CD4-positive, alpha-beta T cell (primary cell): ENCODE data around the gene WDR31. TPM values are rescaled to one million over a fixed set of nuclear protein-coding genes. Genes with fewer than 3 reads are reported as not detected.

Source experiments
- ATAC-seq: fragments of 200-7000 bp; cut with Tn5 transposase; one replicate; pipeline ENCODE4 v1.10.0; 2022; ENCODE audit warnings: mild to moderate bottlenecking; ENCODE audit not compliant: poor library complexity
- CTCF ChIA-PET: fragments of 350-600 bp; sonication (Branson Sonifier 250); formaldehyde crosslinking; loops from one replicate; lab custom pipeline; 2021; ENCODE audit warnings: antibody characterized with exemption, inconsistent platforms; lab: Charles Lee
- POLR2A ChIA-PET: fragments of 350-600 bp; sonication (Branson Sonifier 250); formaldehyde crosslinking; loops from one replicate; lab custom pipeline; 2021; ENCODE audit warnings: antibody characterized with exemption, inconsistent platforms; lab: Charles Lee
- DNase-seq, 14 experiments: peaks; one replicate each; pipeline ENCODE4 v3.0.0-alpha.2; 2013 to 2020; ENCODE audit warnings: mixed read lengths in 2 of 14
- H3K27ac ChIP-seq, 2 donors: one replicate each; pipeline versions ENCODE4 v1.5.1 to v1.7.0; 2013; ENCODE audit warnings: low read length in 2 of 2, low read depth in 1 of 2, mild to moderate bottlenecking in 1 of 2
- H3K27me3 ChIP-seq, 2 experiments: 1 replicate in 1 of 2; 2 replicates in 1 of 2; pipeline versions ENCODE4 v1.6.1 to v1.7.0; 2013; ENCODE audit warnings: low read length in 2 of 2, control low read depth in 1 of 2, mild to moderate bottlenecking in 1 of 2, moderate library complexity in 1 of 2; ENCODE audit not compliant: insufficient read depth in 2 of 2, control insufficient read depth in 1 of 2
- H3K36me3 ChIP-seq: one replicate; pipeline ENCODE4 v1.6.1; 2013; ENCODE audit warnings: low read length, control low read depth; ENCODE audit not compliant: insufficient read depth
- H3K4me1 ChIP-seq: one replicate; pipeline ENCODE4 v1.6.1; 2013; ENCODE audit warnings: low read length, control low read depth; ENCODE audit not compliant: insufficient read depth
- H3K4me3 ChIP-seq: one replicate; pipeline ENCODE4 v1.5.1; 2013; ENCODE audit warnings: mild to moderate bottlenecking, low read length, moderate library complexity
- H3K9me3 ChIP-seq, 2 experiments: 1 replicate in 1 of 2; 2 replicates in 1 of 2; pipeline versions ENCODE4 v1.6.1 to v1.7.0; 2013; ENCODE audit warnings: low read length in 2 of 2, mild to moderate bottlenecking in 2 of 2, control low read depth in 1 of 2, moderate library complexity in 1 of 2; ENCODE audit not compliant: control insufficient read depth in 1 of 2, insufficient read depth in 1 of 2
- H3K27ac Mint-ChIP-seq: one replicate; pipeline ENCODE4 v1.8.0; 2020; ENCODE audit warnings: mixed read lengths
- H3K27me3 Mint-ChIP-seq: one replicate; pipeline ENCODE4 v1.8.0; 2021; ENCODE audit warnings: mixed read lengths
- H3K36me3 Mint-ChIP-seq: one replicate; pipeline ENCODE4 v1.8.0; 2021; ENCODE audit warnings: low read depth, mixed read lengths
- H3K4me1 Mint-ChIP-seq: one replicate; pipeline ENCODE4 v1.8.0; 2021; ENCODE audit warnings: low read depth, mixed read lengths
- H3K4me3 Mint-ChIP-seq: one replicate; pipeline ENCODE4 v1.8.0; 2020; ENCODE audit warnings: mild to moderate bottlenecking, mixed read lengths
- H3K9me3 Mint-ChIP-seq: one replicate; pipeline ENCODE4 v1.8.0; 2020; ENCODE audit warnings: mixed read lengths
- intact Hi-C, 2 experiments: fragments of 100-400 bp; cut with DNase I in 1 of 2; cut with micrococcal nuclease in 1 of 2; formaldehyde crosslinking; loops; one replicate each; pipeline versions ENCODE4 v1.15.1 to v1.9.0; 2023 to 2025; cut with DNase I, micrococcal nuclease
- total RNA-seq, 174 experiments: library from RNA in 2 of 174; stranded (reverse) in 2 of 174; gene quantifications; one replicate each; pipeline ENCODE4 v1.2.3 and lab custom pipeline; 2021 to 2026
- TF ChIP-seq, protein P1 (sequence below): fragments of 200-600 bp; IDR thresholded peaks from one replicate; pipeline ENCODE4 v1.8.0; 2022; ENCODE audit warnings: antibody characterized with exemption, mild to moderate bottlenecking

The WDR31 gene
- total RNA-seq, 2 experiments from 2014 or later, result 0.14 to 0.22 TPM

DNA sequence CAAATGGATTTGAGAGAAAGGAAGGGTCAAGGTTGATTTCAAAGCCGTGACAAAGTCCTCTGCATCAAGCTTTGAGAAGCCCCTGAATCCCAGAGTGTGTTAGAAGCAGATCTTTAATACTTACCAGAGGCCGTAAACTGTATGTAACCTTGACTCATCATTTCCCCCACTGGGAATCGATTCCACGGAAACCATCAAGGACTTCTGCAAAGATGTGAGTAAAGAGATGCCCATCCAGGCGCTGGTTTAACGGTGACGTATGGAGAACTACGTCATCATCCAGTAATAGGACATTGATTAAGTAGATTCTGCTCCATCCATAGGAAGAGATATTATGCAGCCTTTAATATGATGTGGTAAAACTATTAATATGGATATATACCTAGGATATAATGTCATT lies 38.5 kb downstream of the WDR31 start:
- Histone ChIP-seq H3K27me3 (no peaks in the 10 kb centered on the region), H3K9me3 (no peaks in the 10 kb centered on the region), H3K36me3 (no peaks in the 10 kb centered on the region), H3K4me1 (no peaks in the 10 kb centered on the region), H3K4me3 (no peak overlapping the region), H3K27ac (no peak overlapping the region)
- ChIA-PET CTCF (no interaction called here), POLR2A (no interaction called here)
- Mint-ChIP-seq H3K4me1 (no peaks in the 10 kb centered on the region), H3K27me3 (no peaks in the 10 kb centered on the region), H3K9me3 (no peaks in the 10 kb centered on the region), H3K27ac (no peak overlapping the region), H3K4me3 (no peak overlapping the region), H3K36me3 (no peaks in the 10 kb centered on the region)
- DNase-seq (no peak), ATAC-seq (no peak)
- intact Hi-C loops, result no loop called here
- TF ChIP-seq, protein P1, sequence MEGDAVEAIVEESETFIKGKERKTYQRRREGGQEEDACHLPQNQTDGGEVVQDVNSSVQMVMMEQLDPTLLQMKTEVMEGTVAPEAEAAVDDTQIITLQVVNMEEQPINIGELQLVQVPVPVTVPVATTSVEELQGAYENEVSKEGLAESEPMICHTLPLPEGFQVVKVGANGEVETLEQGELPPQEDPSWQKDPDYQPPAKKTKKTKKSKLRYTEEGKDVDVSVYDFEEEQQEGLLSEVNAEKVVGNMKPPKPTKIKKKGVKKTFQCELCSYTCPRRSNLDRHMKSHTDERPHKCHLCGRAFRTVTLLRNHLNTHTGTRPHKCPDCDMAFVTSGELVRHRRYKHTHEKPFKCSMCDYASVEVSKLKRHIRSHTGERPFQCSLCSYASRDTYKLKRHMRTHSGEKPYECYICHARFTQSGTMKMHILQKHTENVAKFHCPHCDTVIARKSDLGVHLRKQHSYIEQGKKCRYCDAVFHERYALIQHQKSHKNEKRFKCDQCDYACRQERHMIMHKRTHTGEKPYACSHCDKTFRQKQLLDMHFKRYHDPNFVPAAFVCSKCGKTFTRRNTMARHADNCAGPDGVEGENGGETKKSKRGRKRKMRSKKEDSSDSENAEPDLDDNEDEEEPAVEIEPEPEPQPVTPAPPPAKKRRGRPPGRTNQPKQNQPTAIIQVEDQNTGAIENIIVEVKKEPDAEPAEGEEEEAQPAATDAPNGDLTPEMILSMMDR, result no peak

DNA sequence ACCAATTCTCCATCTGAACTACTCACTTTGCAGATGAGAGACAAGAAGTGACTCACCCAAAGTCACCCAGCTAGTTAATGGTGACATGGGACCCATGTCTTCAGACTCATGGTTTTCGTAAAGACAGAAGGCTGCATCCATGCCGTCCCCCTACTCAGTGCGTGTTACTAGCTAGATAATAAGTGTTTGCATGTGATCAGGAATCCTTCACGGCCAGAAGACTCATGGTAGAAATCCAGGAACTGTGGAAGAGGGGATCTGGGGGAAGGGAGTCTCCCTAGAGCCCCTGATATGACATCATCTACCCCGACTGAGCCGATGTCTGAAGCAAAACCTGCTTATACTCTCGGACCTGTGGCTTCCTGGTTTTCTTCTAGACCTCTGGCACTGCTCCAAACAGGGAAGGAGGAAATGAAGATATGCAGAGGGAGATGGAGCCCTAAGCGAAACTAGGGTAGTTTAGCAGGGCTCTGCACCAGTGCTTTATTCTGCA lies 40.2 kb downstream of the WDR31 start:
- ChIA-PET CTCF (no interaction called here), POLR2A (no interaction called here)
- Mint-ChIP-seq H3K4me1 (no peaks in the 10 kb centered on the region), H3K27ac (no peak overlapping the region), H3K27me3 (no peaks in the 10 kb centered on the region), H3K9me3 (no peaks in the 10 kb centered on the region), H3K4me3 (no peak overlapping the region), H3K36me3 (no peaks in the 10 kb centered on the region)
- Histone ChIP-seq H3K36me3 (no peaks in the 10 kb centered on the region), H3K27me3 (no peaks in the 10 kb centered on the region), H3K9me3 (no peaks in the 10 kb centered on the region), H3K4me1 (no peaks in the 10 kb centered on the region), H3K4me3 (no peak overlapping the region), H3K27ac (no peak overlapping the region)
- DNase-seq (peak in 3 of 14 experiments; percentile 5 to 23 (median 22)), ATAC-seq (no peak)
- intact Hi-C loops, result no loop called here
- TF ChIP-seq, protein P1, result no peak

DNA sequence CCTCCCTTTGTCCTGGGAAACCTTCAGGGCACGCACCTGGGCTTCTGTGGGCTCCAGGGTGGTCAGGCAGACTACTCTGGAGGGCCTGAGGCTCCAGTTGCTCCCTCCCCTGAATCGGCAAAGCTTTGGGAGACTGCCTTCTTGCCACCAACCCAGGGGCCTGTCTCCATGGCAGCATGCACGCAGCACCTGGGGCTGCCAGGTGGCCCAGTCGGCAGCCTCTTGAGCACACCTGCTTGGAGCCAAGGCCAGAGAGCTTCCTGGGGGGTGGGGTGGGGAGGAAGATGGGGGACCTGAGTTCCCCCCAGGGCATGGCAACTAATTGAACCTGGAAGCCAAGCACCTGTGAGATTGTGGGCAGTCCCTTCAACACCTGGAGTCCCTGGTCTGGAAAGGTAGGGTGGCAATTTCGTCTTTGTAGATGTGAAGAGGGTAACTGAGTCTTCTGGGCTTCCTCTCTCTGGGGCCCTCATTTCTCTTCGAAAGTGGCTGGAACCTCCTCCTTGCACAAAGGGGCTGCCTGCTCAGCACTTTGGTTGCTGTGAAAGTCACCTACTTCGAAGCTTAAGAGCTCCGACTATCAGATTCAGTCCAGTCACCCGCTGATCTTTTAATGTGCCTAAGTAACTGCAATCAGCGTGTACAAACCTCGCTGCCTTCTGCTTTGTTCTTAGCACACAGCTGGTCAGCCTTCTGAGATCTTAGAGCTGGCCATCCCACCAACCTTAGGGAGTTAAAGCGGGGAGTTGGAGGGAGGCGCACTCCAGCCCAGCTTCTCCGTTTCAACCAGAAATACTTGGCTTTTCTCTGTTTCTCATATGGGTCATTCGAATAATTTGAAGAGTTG lies 40.9 kb downstream of the WDR31 start:
- CTCF ChIA-PET, result no interaction called here
- Mint-ChIP-seq H3K36me3 (no peaks in the 10 kb centered on the region), H3K27me3 (no peaks in the 10 kb centered on the region), H3K4me3 (no peak overlapping the region), H3K27ac (no peak overlapping the region), H3K9me3 (no peaks in the 10 kb centered on the region), H3K4me1 (no peaks in the 10 kb centered on the region)
- intact Hi-C loops, result no loop called here
- Histone ChIP-seq H3K4me1 (no peaks in the 10 kb centered on the region), H3K36me3 (no peaks in the 10 kb centered on the region), H3K27me3 (no peaks in the 10 kb centered on the region), H3K9me3 (no peaks in the 10 kb centered on the region), H3K4me3 (no peak overlapping the region), H3K27ac (no peak overlapping the region)
- no peak for ATAC-seq
- TF ChIP-seq, protein P1, result no peak
- POLR2A ChIA-PET, result no interaction called here
- DNase-seq, result peak in 1 of 14 experiments; percentile 9
